K562 (cell line): ENCODE results near the gene FAM200A. TPM values are rescaled to one million over a fixed set of nuclear protein-coding genes. Genes with fewer than 3 reads are reported as not detected.

Experiments
- ATAC-seq: fragments of 200-7000 bp; cut with Tn5 transposase; 3 replicates; pipeline ENCODE4 v1.9.1; 2020; ENCODE audit warnings: moderate library complexity
- BruUV-seq: library from RNA; stranded (reverse); fragments of 400-500 nt; replicated peaks from 2 replicates; lab custom pipeline; 2021; lab: Mats Ljungman, UMichigan
- CTCF ChIA-PET: fragments of 300-600 bp; formaldehyde crosslinking; extraction: SDS; loops from one replicate; lab custom pipeline; 2021; ENCODE audit warnings: low intra/inter-chr PET ratio; lab: Yijun Ruan, JAX
- POLR2A ChIA-PET: fragments of 300-600, 350-650 bp; sonication (Branson Sonifier 250); formaldehyde crosslinking; extraction: SDS; loops from one replicate; lab custom pipeline; 2021; ENCODE audit warnings: antibody characterized with exemption, inconsistent platforms; lab: Yijun Ruan, JAX
- DNase-seq, 4 experiments: peaks; one replicate each; pipeline versions ENCODE4 v3.0.0 to v3.0.0-alpha.2; 2011 to 2018; ENCODE audit warnings: low spot score in 3 of 4, mixed read lengths in 3 of 4; ENCODE audit errors: extremely low read depth in 1 of 4
- FAIRE-seq: peaks from 2 replicates; lab custom pipeline; 2011; peaks lifted over from hg19 to GRCh38; lab: Jason Lieb, UNC
- H2AFZ ChIP-seq: 2 replicates; pipeline ENCODE4 v1.6.0; 2011; ENCODE audit warnings: low read depth, low read length, control low read depth, inconsistent platforms
- H3K27ac ChIP-seq: fragments of 200-600 bp; 3 replicates; pipeline ENCODE4 v1.8.0; 2011; ENCODE audit warnings: low read depth, mild to moderate bottlenecking, control low read depth, inconsistent platforms, low read length, moderate library complexity, mixed read lengths; ENCODE audit errors: extremely low read depth
- H3K27me3 ChIP-seq, 2 experiments: fragments of 300-600 bp in 1 of 2; 2 replicates in 1 of 2; 3 replicates in 1 of 2; pipeline versions ENCODE4 v1.6.0 to v1.8.0; 2011; ENCODE audit warnings: inconsistent platforms in 2 of 2, low read length in 2 of 2, mild to moderate bottlenecking in 1 of 2, mixed read lengths in 1 of 2, moderate library complexity in 1 of 2; ENCODE audit not compliant: control insufficient read depth in 2 of 2, insufficient read depth in 2 of 2
- H3K36me3 ChIP-seq: fragments of 300-600 bp; 3 replicates; pipeline ENCODE4 v1.8.0; 2011; ENCODE audit warnings: mild to moderate bottlenecking, low read length, inconsistent platforms; ENCODE audit not compliant: control insufficient read depth, insufficient read depth
- H3K4me1 ChIP-seq, 2 experiments: fragments of 200-600 bp in 1 of 2; replicated peaks in 1 of 2; 2 replicates in 1 of 2; 3 replicates in 1 of 2; pipeline versions ENCODE4 v1.5.1 to v1.8.0; 2011; ENCODE audit warnings: inconsistent platforms in 2 of 2, low read length in 2 of 2, mild to moderate bottlenecking in 1 of 2, mixed read lengths in 1 of 2, moderate library complexity in 1 of 2; ENCODE audit not compliant: control insufficient read depth in 2 of 2, insufficient read depth in 2 of 2
- H3K4me2 ChIP-seq: 2 replicates; pipeline ENCODE4 v1.6.1; 2011; ENCODE audit warnings: low read length, control low read depth, inconsistent platforms, mixed read lengths; ENCODE audit not compliant: insufficient read depth
- H3K4me3 ChIP-seq: fragments of 200-600 bp; sonication (generic), shearing (Covaris generic); 2 replicates; pipeline ENCODE4 v1.5.1; 2016; ENCODE audit warnings: control low read depth, inconsistent platforms
- H3K79me2 ChIP-seq: fragments of 200-600 bp; 3 replicates; pipeline ENCODE4 v1.8.0; 2011; ENCODE audit warnings: low read length, inconsistent platforms; ENCODE audit not compliant: control insufficient read depth, insufficient read depth
- H3K9ac ChIP-seq, 2 experiments: 2 replicates each; pipeline versions ENCODE4 v1.6.0 to v1.6.1; 2011; ENCODE audit warnings: low read depth in 2 of 2, low read length in 2 of 2, control low read depth in 1 of 2, inconsistent platforms in 1 of 2, mild to moderate bottlenecking in 1 of 2, mixed read lengths in 1 of 2; ENCODE audit not compliant: insufficient read depth in 1 of 2
- H3K9me1 ChIP-seq: one replicate; pipeline ENCODE4 v1.6.0; 2011; ENCODE audit warnings: inconsistent platforms, mild to moderate bottlenecking, low read length, moderate library complexity; ENCODE audit not compliant: control insufficient read depth, insufficient read depth
- H3K9me3 ChIP-seq: replicated peaks from 2 replicates; pipeline ENCODE4 v1.5.1; 2011; ENCODE audit warnings: low read depth, low read length, inconsistent platforms; ENCODE audit not compliant: control insufficient read depth, insufficient read depth
- H4K20me1 ChIP-seq: replicated peaks from 2 replicates; pipeline ENCODE4 v1.6.1; 2011; ENCODE audit warnings: low read length, inconsistent platforms, mixed read lengths; ENCODE audit not compliant: control insufficient read depth, insufficient read depth
- RNF219 ChIP-seq: fragments of 250-450 bp; sonication (Bioruptor Pico); IDR thresholded peaks from 2 replicates; pipeline ENCODE4 v1.5.0; 2022; ENCODE audit warnings: mild to moderate bottlenecking
- SETDB1 ChIP-seq: IDR thresholded peaks from one replicate; pipeline ENCODE4 v1.6.1; 2012; ENCODE audit warnings: low read length, control low read depth, inconsistent platforms
- ZNF586 ChIP-seq: fragments of 450-650 bp; formaldehyde crosslinking; conservative IDR thresholded peaks from 2 replicates; pipeline ENCODE4 v1.4.0; 2020; ENCODE audit warnings: mild to moderate bottlenecking, moderate library complexity
- WGBS: fragments of 100-300 bp; shearing (Covaris generic); methylation state at CpG from one replicate; pipeline ENCODE4 v1.1.6; 2016; ENCODE audit warnings: low coverage, mixed read lengths; ENCODE audit not compliant: insufficient coverage; ENCODE audit errors: missing lambda C conversion rate; 5-methylcytosine and 5-hydroxymethylcytosine counted together
- in situ Hi-C: fragments of 300-500 bp; cut with MboI; formaldehyde crosslinking; loops from 4 replicates; pipeline ENCODE4 v1.15.0; 2018; ENCODE audit warnings: inconsistent platforms, mixed read lengths
- intact Hi-C: fragments of 100-400 bp; cut with micrococcal nuclease; formaldehyde crosslinking; loops from 2 replicates; pipeline ENCODE4 v1.14.2; 2022
- polyA plus RNA-seq, 8 experiments: library from polyadenylated mRNA; depleted of rRNA in 4 of 8; stranded (reverse) in 5 of 8; unstranded in 3 of 8; fragments of >200 nt; fragmentation: Nextera tagmentation in 2 of 8; fragmentation: Illumina TruSeq in 1 of 8; extraction: Ambion mirVana in 2 of 8; extraction: Trizol in 1 of 8; gene quantifications; 2 replicates each; pipeline versions ENCODE4 v1.2.1 to v1.2.3, GENCODE V29; 2011 to 2014; ENCODE audit warnings: inconsistent platforms in 1 of 8, missing spikeins in 1 of 8
- total RNA-seq, 7 experiments: library from RNA; depleted of rRNA in 6 of 7; stranded (reverse); fragments of >200 nt in 6 of 7; fragmentation: Illumina TruSeq in 2 of 7; extraction: Trizol in 2 of 7; gene quantifications; 2 replicates each; pipeline versions ENCODE4 v1.2.1 to v1.2.3, GENCODE V29; 2011 to 2021; ENCODE audit warnings: low replicate concordance in 1 of 7

FAM200A gene
- total and polyA plus RNA-seq, 9 of the 15 experiments (the other 6 are each of a cell fraction or from before 2014, with no cell fraction given), result 3.3 to 11.2 (median 8.3) TPM

GRCh38 chr7:99554939-99555338 is 3.0 kb upstream of the FAM200A start:
- 71% methylated on average over 2 of the region's 2 CpGs for WGBS
- BruUV-seq, result no TSS peak
- Histone ChIP-seq H3K79me2 (peaks cover 51% of the 10 kb centered on the region), H3K27me3 (no peaks in the 10 kb centered on the region), H3K9ac (no peak overlapping the region), H3K9me1 (no peaks in the 10 kb centered on the region), H3K36me3 (peaks cover 40% of the 10 kb centered on the region), H3K4me1 (peaks cover 14 to 16% of the 10 kb centered on the region in 2 experiments; a peak in 4 of 5 replicates), H3K9me3 (no peaks in the 10 kb centered on the region), H2AFZ (no peak overlapping the region), H3K27ac (no peak overlapping the region), H4K20me1 (no peaks in the 10 kb centered on the region), H3K4me2 (no peak overlapping the region), H3K4me3 (no peak overlapping the region)
- ATAC-seq (no peak), DNase-seq (no peak), FAIRE-seq (no peak)
- intact Hi-C loops (loop anchor here (5.0 to 10.0 kb wide), 2 partner anchors 48 to 80 kb away; partner anchors contain the start of gene ZNF789), in situ Hi-C loops (no loop called here)
- ChIA-PET POLR2A (interaction anchor here (1.1 kb wide), 1 partner anchor 50 kb away, joined by 3 read pairs; no protein-coding TSS in a partner anchor), CTCF (no interaction called here)
- TF ChIP-seq RNF219 (CRISPR knock-in tag), result no peak
- TF ChIP-seq ZNF586 (CRISPR knock-in tag), result no peak
- TF ChIP-seq SETDB1, result no peak
